Stimulated activated CD8-positive, alpha-beta memory T cell treated with anti-CD3 and anti-CD28 coated beads, Interleukin-15, amount 100 ng/mL, for 1 hour (primary cell): ENCODE data around the gene SOX5.
"Not testable (repeated sequence)": the region's sequence is repeated elsewhere in the genome, so short reads cannot be mapped to it uniquely, and the experiment has no call there.

Source experiments
- DNase-seq: peaks from one replicate; pipeline ENCODE4 v3.0.0-alpha.2; 2020; ENCODE audit warnings: low read depth

The SOX5 gene

GRCh38 chr12:23831739-23832138, 117.7 kb downstream of the SOX5 start:
- no peak for DNase-seq

GRCh38 chr12:23830210-23830609, 119.3 kb downstream of the SOX5 start:
- no peak for DNase-seq

DNA sequence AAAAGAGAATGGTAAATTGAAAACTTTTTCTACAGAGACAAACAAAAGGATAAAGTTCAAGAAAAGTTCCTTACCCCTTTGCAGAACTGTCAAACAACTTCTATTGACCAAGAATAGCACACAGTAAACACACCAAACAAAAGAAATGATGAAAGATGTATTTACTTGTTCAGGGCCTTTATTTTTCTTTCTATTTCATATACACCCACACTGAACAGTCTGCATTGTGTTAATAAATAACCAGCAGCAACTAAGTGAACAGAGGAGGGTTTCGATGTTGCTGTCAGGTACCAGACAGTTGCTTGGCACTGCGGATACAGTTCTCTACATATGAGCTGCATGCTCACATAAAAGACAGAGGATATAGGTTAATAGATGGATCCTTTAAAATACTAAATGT, 122.1 kb downstream of the SOX5 start:
- DNase-seq: no peak

DNA sequence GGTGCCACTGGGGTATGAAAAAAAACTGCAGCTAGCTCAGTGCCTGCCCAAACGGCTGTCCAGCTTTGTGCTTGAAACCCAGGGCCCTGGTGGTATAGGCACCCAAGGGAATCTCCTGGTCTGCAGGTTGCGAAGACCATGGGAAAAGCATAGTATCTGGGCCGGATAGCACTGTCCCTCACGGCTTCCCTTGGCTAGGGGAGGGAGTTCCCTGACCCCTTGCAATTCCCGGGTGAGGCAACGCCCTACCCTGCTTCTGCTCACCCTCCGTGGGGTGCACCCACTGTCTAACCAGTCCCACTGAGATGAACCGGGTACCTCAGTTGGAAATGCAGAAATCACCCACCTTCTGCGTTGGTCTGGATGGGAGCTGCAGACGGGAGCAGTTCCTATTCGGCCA, 124.3 kb downstream of the SOX5 start:
- DNase-seq: not testable (repeated sequence)

GRCh38 chr12:23824358-23824757, 125.1 kb downstream of the SOX5 start:
- DNase-seq: no peak

- not testable (repeated sequence) for DNase-seq
Measured at GRCh38 chr12:23822883-23823282, 126.6 kb downstream of the SOX5 start.

- DNase-seq: no peak
Measured at GRCh38 chr12:23817345-23817744, 132.1 kb downstream of the SOX5 start.

DNA sequence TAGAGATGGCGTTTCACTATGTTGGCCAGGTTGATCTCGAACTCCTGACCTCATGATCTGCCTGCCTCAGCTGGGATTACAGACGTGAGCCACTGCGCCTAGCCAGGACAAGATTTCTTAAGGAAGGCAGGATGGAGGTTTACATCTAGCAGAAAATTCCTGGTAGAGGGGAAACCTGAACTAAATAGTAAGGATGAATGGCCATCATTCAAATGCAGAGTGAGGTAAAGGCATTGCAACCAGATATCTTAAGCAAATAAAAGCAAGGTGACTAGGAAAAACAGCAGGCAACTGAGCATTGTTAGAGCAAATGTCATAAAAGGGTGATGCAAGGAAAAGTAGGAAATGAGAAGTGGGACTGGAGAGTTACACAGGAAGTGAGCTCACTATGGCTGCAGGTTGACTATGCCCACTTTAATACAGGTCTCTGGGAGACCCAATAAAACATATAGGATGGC, 133.0 kb downstream of the SOX5 start:
- DNase-seq: no peak

DNA sequence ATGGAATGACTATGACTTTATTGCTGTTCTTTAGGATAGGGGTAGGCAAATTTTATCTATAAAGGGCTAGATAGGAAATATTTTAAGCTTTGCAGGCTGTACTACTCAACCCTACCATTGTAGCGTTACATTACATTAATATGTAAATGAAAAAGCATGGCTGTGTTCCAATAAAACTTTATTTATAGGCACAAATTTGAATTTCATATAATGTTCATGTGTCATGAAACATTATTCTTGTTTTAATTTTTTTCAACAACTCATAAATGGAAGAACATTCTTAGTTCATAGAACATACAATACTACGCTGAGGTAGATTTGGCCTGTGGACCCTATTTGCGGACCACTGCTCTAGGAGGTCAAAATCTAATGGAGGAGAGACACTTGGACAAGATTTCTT, 133.7 kb downstream of the SOX5 start:
- DNase-seq: no peak

- no peak for DNase-seq
Measured at GRCh38 chr12:23813206-23813605, 136.3 kb downstream of the SOX5 start.

- no peak for DNase-seq
Measured at GRCh38 chr12:23810329-23810902, 139.1 kb downstream of the SOX5 start.

DNA sequence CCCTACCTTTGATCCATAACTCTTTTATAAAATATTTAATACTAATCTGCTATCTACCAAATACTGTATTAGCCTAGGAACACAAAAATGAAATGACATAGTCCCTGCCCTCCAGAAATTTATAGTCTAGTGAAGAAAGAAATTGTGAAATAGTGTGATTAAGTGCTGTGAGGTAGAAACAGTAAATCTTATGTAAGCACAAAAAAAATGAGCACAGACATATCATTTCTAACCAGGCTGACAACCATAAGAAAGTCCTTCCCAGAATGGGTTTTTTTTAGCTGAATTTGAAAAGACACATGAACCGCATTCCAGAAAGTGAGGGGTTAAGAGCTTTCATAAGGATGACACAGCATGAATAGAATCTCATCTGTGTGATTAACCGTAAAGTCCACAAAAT, 145.9 kb downstream of the SOX5 start:
- no peak for DNase-seq

- no peak for DNase-seq
Measured at GRCh38 chr12:23795494-23795893, 154.0 kb downstream of the SOX5 start.

- no peak for DNase-seq
Measured at GRCh38 chr12:23781118-23781517, 168.4 kb downstream of the SOX5 start.

DNA sequence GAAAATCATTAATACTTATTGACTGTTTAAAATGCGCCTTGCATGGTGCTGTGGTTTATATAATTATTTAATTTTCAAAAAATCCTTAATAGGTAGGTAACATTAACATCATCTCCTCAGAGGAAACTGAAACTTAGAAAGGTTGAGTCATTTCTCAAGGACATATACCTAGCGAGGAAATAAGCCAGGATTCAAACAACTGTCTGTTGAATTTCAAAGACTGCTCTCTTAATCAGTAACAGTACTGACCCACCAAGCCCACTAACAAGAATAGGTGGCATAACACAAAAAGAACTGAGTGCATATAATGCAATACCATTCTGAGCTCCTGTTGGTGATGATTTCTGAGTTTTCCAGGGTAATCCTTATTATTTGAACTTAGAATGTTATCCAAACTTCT, 174.3 kb downstream of the SOX5 start:
- DNase-seq: no peak

DNA sequence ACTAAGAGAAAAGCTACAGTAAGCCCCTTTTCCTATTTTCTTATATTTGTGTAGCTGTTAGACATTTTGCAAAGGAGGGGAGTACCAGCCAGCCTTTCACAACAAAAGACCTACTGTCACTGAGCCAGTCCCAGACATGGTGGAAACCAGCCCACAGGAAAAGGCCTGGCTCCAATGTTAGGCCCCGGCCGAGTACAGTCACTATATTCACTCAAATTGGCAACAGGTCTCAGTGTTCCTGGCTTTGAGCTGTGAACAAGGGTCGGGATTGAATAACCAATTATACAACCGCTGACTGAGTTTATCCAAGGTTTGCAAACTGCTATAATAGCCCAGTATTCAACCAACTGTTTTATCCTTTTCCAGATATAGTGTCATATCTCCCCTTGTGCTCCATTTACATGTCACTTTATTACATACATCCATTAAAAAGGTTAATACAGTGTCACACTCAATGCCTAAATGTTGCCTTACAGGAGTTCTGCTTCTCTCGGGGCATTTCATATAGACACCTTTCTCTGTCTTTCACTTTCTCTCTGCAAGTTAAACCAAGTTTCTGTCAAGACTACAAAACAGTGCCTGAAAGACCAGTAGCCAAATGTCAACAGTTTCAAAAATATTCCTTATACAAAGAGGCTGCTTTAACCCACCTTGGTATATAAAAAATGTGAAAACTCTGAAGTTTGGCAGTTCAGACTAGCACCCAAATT, 178.1 kb downstream of the SOX5 start:
- DNase-seq: no peak

- no peak for DNase-seq
Measured at GRCh38 chr12:23770202-23770938, 179.1 kb downstream of the SOX5 start.

GRCh38 chr12:23767834-23768233, 181.6 kb downstream of the SOX5 start:
- DNase-seq: no peak

GRCh38 chr12:23763724-23764123, 185.7 kb downstream of the SOX5 start:
- no peak for DNase-seq

- DNase-seq: no peak
Measured at GRCh38 chr12:23760495-23760894, 189.0 kb downstream of the SOX5 start.

DNA sequence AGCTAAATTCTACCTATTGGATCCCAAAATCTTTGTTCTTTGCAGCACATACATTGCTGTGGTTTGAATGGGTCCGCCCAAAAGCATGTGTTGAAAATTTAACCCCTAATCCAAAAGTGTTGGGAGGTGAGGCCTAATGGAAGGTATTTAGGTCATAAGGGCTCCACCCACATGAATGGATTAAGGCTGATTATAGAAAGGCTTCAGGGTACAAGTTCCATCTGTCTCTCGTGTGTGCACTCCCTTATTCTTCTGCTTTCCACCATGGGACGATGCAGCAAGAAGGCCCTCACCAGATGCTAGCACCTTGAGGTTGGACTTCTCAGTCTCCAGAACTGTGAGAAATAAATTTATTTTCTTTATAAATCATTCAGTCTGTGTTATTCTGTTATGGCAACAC, 190.9 kb downstream of the SOX5 start:
- DNase-seq: no peak

GRCh38 chr12:23757541-23757962, 191.9 kb downstream of the SOX5 start:
- DNase-seq: no peak

DNA sequence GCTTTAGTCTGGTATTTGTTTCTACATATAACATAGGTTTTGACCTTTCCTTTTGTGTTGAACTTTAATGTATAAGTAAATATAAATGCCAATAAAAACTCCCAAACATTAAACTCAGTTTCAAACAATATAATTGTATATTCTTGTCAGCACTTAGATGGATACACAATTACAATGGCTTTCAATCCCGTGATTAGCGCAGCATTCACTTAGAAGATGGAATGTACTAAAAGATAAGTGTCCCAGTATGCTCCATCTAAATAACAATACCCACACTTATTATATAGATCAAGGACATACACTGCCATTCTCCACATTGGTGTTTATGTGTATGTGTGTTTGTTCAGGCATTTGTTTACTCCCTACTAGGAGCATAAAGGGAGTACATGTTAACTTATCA, 193.1 kb downstream of the SOX5 start:
- no peak for DNase-seq
